GM19193 (cell line): ENCODE data around the gene RAN.

Source experiments
- POLR2A ChIP-seq: IDR thresholded peaks from 4 replicates; pipeline ENCODE4 v1.6.1; 2011; ENCODE audit not compliant: insufficient read depth, insufficient read length; ENCODE audit errors: extremely low read depth

Gene RAN

DNA sequence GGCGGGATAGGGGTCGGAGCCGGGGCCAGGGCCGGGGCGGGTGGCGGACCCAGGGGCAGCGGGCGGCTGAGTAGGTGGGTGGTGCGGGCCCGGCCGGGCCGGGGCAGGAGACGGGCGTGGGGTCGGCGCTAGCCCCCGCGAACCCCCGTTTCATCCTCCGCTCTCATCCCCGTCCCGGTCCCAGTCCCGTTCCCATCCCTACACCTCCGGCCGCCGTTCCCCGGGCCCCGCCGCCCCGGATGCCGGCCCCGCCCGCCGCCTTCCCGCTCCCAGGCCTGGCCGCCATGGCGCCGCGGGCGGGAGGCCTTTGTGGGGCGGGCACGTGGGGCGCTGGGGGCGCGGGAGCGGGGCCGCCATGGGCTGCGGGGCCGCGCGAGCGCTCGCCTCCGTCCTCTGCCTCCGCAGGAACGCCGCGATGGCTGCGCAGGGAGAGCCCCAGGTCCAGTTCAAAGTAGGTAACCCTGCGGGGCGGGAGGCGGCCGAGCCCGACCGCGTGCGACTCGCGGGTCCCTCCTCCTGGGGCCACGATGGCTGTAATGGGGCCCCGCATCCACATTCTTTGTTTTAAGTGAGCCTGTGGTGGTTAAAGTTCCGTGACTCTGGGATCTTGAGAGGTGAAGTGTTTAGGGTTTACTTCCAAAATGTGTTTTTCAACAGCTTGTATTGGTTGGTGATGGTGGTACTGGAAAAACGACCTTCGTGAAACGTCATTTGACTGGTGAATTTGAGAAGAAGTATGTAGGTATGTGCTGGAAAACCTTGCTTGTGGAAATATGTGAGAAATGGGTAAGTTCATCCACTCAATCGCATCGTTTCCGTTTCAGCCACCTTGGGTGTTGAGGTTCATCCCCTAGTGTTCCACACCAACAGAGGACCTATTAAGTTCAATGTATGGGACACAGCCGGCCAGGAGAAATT lies 572 bp downstream of the RAN start:
- TF ChIP-seq POLR2A = no peak

GRCh38 chr12:130873106-130873795 lies 1.4 kb downstream of the RAN start:
- no peak for TF ChIP-seq POLR2A

GRCh38 chr12:130873825-130874224 lies 2.0 kb downstream of the RAN start:
- no peak for TF ChIP-seq POLR2A

DNA sequence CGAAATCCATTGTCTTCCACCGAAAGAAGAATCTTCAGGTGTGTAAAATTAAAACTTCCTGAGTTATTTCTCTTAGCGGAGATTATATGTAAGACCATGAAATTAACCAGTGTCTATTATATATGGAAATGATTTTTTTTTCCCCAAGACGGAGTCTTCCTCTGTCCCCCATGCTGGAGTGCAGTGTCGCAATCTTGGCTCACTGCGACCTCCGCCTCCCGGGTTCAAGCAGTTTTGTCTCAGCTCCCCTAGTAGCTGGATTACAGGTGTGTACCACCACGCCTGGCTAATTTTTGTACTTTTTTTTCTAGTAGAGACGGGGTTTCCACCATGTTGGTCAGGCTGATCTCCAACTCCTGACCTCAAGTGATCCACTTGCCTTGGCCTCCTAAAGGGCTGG lies 2.8 kb downstream of the RAN start:
- TF ChIP-seq POLR2A = no peak

GRCh38 chr12:130875193-130875592 lies 3.3 kb downstream of the RAN start:
- no peak for TF ChIP-seq POLR2A

GRCh38 chr12:130876297-130876696 lies 4.4 kb downstream of the RAN start:
- TF ChIP-seq POLR2A = no peak

GRCh38 chr12:130876758-130877157 lies 4.9 kb downstream of the RAN start:
- no peak for TF ChIP-seq POLR2A

DNA sequence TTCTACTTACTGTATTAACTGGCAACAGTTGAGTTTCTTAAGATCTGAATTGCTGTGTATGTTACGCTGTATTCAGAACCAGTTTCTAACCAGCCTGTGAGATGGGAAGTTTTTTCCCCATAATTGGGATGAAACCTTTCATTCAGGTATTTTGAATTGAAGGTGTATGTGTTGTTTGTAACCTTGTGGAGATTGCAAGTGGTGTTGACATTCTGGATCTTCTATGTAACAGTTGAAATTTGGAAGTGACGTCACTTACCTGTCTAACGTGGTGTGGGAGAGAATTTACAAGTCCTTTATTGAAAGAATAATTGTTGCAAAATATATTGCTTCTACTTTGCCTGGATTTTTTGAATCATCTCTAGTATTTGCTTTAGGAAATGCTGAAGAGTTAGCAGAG lies 5.5 kb downstream of the RAN start:
- no peak for TF ChIP-seq POLR2A

DNA sequence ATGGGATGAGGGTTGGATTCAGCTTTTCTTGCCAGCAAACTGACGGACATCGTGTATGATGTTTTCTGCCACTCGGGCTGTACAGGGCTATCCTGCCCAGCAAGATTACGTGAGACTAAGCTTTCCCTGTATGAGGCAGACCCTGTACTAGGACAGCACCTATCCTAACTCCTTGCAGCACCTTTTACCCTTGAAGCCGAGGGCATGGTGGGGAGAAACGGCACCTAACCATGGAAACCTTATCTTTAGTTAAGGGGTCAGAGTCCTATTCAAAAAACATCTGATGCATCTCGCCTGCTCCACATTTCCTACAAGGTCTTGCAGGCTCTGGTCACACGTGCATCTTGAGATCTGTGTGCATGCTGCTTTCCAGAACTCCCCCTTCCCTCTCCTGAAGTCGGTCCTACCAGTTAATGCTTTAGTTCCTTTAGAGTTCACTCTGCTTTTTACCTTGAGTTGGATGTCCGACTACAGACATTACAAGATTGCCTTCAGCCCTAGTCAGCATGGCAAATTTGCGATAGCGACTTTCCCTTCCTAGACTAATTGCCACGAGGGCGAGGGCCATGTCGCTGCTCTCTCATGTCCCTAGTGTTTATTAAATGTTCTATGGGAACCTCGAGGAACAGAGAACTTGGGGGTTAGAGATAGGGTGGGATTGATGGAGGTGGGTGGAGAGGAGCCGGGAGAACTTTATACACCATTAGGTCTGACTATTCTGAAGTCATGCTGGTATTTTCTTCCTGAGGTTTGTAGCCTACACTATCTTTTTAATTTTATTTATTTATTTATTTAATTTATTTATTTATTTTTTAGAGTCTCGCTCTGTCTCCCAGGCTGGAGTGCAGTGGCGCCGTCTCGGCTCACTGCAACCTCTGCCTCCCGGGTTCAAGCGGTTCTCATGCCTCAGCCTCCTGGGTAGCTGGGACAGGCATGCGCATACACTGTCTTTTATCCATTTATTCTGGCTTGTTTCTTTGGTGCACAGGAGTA lies 6.6 kb downstream of the RAN start:
- TF ChIP-seq POLR2A = peak; percentile 47

GRCh38 chr12:130879212-130879686 lies 7.4 kb downstream of the RAN start:
- TF ChIP-seq POLR2A = no peak

- TF ChIP-seq POLR2A = no peak
Measured at GRCh38 chr12:130879781-130880389, 8.0 kb downstream of the RAN start.

GRCh38 chr12:130880411-130880885 lies 8.6 kb downstream of the RAN start:
- no peak for TF ChIP-seq POLR2A

DNA sequence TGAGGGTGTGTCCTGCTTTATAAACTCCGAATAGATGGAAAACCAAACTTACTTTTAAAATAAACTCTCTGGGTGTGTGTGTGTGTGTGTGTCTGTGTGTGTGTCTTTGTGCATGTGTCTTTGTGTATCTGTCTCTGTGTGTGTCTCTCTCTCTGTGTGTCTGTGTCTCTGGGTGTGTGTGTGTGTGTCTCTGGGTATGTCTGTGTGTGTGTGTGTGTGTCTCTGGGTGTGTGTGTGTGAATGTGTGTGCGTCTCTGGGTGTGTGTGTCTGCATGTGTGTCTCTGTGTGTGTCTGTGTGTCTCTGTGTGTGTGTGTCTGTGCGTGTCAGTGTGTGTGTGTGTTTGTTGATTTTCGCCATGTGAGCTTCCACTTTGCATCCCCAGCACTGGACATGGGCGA lies 9.2 kb downstream of the RAN start:
- no peak for TF ChIP-seq POLR2A

GRCh38 chr12:130881548-130881947 lies 9.7 kb downstream of the RAN start:
- no peak for TF ChIP-seq POLR2A
